Medulla oblongata (tissue), 1 donor: Measurements from ENCODE around the gene CFAP53.
"Not testable (repeated sequence)": the region's sequence is repeated elsewhere in the genome, so short reads cannot be mapped to it uniquely, and the experiment has no call there.

Experiments
- DNase-seq: peaks from one replicate; pipeline ENCODE4 v3.0.0-alpha.2; 2015; ENCODE audit errors: extremely low spot score

CFAP53 gene

GRCh38 chr18:50272568-50272967 is 6.3 kb upstream of the CFAP53 start:
- no peak for DNase-seq

- DNase-seq: peak; percentile 71
Measured at GRCh38 chr18:50268022-50268747, 1.9 kb upstream of the CFAP53 start.

- DNase-seq: no peak
Measured at GRCh38 chr18:50262977-50263376, 3.3 kb downstream of the CFAP53 start.

- DNase-seq: no peak
Measured at GRCh38 chr18:50250935-50251334, 15.4 kb downstream of the CFAP53 start.

GRCh38 chr18:50249576-50249975 is 16.7 kb downstream of the CFAP53 start:
- no peak for DNase-seq

GRCh38 chr18:50247561-50247960 is 18.7 kb downstream of the CFAP53 start:
- no peak for DNase-seq

- not testable (repeated sequence) for DNase-seq
Measured at GRCh38 chr18:50241768-50242167, 24.5 kb downstream of the CFAP53 start.

- no peak for DNase-seq
Measured at GRCh38 chr18:50240080-50240563, 26.2 kb downstream of the CFAP53 start.

- no peak for DNase-seq
Measured at GRCh38 chr18:50232419-50232818, 33.9 kb downstream of the CFAP53 start.

- no peak for DNase-seq
Measured at GRCh38 chr18:50231621-50232020, 34.7 kb downstream of the CFAP53 start.

GRCh38 chr18:50220249-50220648 is 46.0 kb downstream of the CFAP53 start:
- not testable (repeated sequence) for DNase-seq

- peak; percentile 7 for DNase-seq
Measured at GRCh38 chr18:50218432-50219197, 47.7 kb downstream of the CFAP53 start.

- DNase-seq: no peak
Measured at GRCh38 chr18:50209311-50209710, 57.0 kb downstream of the CFAP53 start.

- no peak for DNase-seq
Measured at GRCh38 chr18:50207722-50208121, 58.6 kb downstream of the CFAP53 start.

GRCh38 chr18:50203801-50204604 is 62.3 kb downstream of the CFAP53 start:
- DNase-seq: peak; percentile 61

- DNase-seq: no peak
Measured at GRCh38 chr18:50201476-50202018, 64.7 kb downstream of the CFAP53 start.

GRCh38 chr18:50199921-50200320 is 66.4 kb downstream of the CFAP53 start:
- no peak for DNase-seq

GRCh38 chr18:50199346-50199855 is 66.9 kb downstream of the CFAP53 start:
- DNase-seq: no peak

- no peak for DNase-seq
Measured at GRCh38 chr18:50196261-50196660, 70.0 kb downstream of the CFAP53 start.

GRCh38 chr18:50195689-50196088 is 70.6 kb downstream of the CFAP53 start:
- DNase-seq: no peak

- no peak for DNase-seq
Measured at GRCh38 chr18:50194631-50195532, 71.4 kb downstream of the CFAP53 start, which contains the start of gene MYO5B. Gene MYO5B, minus strand, starts transcription at chr18:50195147. Its CDS starts 354 bp downstream, at chr18:50194793.
